H7 (cell line): ENCODE measurements around the gene MED6. TPM values are rescaled to one million over a fixed set of nuclear protein-coding genes. Genes with fewer than 3 reads are reported as not detected.

Source experiments
- DNase-seq: peaks from one replicate; pipeline ENCODE4 v3.0.0; 2012
- H3K27me3 ChIP-seq: 2 replicates; pipeline ENCODE4 v1.6.0; 2011; ENCODE audit warnings: mild to moderate bottlenecking, low read length; ENCODE audit not compliant: control insufficient read depth, insufficient read depth
- H3K36me3 ChIP-seq: replicated peaks from 2 replicates; pipeline ENCODE4 v1.5.1; 2011; ENCODE audit warnings: low read length; ENCODE audit not compliant: control insufficient read depth, insufficient read depth
- H3K4me3 ChIP-seq: 2 replicates; pipeline ENCODE4 v1.5.1; 2011; ENCODE audit warnings: low read depth, mild to moderate bottlenecking, control low read depth, low read length, moderate library complexity; ENCODE audit not compliant: insufficient read depth
- total RNA-seq: library from RNA; depleted of rRNA; stranded (reverse); fragments of >200 nt; shearing (Covaris generic); gene quantifications from 2 replicates; pipeline ENCODE4 v1.2.3, GENCODE V29; 2014; rRNA removed

MED6 gene
- total RNA-seq, 1 experiment from 2014 or later = 29.5 TPM

DNA sequence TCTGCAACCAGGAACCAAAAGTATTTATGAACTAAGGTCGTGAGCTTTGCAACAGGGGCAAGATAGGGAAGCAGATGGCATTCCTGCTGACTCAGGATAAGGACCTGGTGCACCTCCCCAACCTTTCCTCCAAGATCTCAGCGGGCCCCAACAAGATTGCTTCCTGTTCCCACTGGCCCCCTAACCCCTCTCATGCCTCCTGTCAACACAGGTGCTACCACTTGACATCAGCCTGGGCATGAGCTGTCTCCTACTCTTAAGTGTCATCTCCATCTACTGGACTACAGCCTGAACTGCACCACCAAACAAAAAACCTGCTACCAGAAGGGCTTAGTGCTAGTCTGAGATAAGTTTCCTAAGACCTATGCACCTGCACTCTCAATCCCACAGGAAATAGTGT lies 32.7 kb downstream of the MED6 start:
- H3K27me3 ChIP-seq = no peaks in the 10 kb centered on the region
- H3K4me3 ChIP-seq = no peak overlapping the region
- peaks cover 8% of the 10 kb centered on the region for H3K36me3 ChIP-seq
- peak; percentile 66 for DNase-seq

DNA sequence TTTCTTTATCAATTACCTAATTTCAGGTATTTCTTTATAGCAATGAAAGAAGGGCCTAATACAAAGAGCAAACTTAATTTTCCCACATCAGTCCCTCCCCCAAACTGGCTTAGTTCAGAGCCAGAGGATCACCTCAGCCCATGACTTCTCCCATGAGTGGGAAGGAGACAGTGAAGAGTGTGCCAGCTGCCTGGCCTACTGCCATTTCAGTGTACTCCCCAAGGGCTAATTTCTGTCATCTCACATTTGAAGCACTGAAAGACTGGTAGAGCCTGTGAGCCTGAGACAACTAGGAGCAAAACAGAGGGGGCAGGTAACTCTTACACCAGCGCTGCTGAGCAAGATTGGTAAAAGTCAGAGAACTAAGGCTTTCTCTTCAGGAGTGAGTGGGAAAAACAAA lies 36.6 kb downstream of the MED6 start:
- no peak overlapping the region for H3K4me3 ChIP-seq
- no peaks in the 10 kb centered on the region for H3K27me3 ChIP-seq
- peaks cover 8% of the 10 kb centered on the region for H3K36me3 ChIP-seq

DNA sequence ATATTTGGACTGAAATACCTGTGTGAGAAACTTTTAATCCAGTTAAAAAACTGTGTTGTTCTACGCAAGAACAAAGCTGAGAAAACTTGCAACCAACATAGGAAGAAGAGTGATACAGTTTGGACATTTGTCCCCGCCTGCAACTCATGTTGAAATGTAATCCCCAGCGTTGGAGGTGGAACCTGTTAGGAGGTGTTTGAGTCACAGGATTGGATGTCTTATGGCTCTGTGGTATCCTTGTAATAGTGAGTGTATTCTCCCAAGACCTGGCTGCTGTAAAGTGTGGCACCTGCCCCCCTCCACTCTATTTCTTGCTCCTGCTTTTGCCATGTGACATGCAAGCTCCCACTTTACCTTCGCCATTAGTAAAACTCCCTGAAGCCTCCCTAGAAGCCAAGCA lies 37.0 kb downstream of the MED6 start:
- no peak for DNase-seq
- H3K27me3 ChIP-seq = no peaks in the 10 kb centered on the region
- no peak overlapping the region for H3K4me3 ChIP-seq
- H3K36me3 ChIP-seq = peaks cover 8% of the 10 kb centered on the region

More for the DNA sequence above, 36.6 kb downstream of the MED6 start:
- no peak for DNase-seq

DNA sequence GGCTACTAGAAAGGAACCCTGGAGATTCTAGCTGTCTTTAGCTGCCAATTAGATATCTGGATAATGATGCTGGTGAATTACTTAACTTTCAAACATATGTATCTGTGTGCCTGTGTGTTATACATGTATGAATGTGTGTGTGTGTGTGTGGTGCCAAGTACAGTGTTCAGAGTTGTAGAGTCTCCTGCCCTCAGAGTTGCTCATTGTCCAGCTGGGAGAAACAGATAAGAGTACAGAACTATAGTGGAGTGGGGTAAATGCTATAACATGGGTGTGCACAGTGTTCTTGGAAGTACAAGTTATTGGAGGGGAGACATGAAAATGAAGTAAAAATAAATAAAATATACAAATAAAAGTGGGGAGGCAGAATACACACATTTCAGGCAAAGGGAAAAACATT lies 42.1 kb downstream of the MED6 start:
- no peak for DNase-seq
- no peak overlapping the region for H3K4me3 ChIP-seq
- H3K27me3 ChIP-seq = no peaks in the 10 kb centered on the region
- H3K36me3 ChIP-seq = no peaks in the 10 kb centered on the region; the same call in 1 of the 2 replicates

DNA sequence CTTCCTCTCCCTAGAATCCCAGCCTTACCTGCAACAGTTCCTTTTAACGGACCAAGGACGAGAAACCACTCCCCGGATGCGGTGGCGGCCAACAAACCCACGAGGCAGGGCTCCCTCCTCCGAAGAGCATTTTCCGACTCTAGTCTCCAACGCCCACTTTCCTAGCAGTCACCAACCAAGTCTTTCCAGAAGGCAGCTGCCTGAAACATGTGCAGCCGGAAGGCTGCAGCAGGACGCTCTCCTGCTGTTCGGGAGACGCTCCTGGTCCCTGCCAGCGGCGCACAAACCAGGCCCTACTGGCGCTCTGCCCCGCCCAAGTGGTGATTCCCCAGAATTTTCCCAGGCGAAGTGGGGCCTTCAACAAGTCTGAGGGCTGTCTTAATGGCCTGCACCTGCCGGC lies 44.6 kb downstream of the MED6 start:
- H3K36me3 ChIP-seq = no peaks in the 10 kb centered on the region
- no peak for DNase-seq
- peak overlapping the region; percentile 4; the same call in 1 of the 2 replicates for H3K4me3 ChIP-seq
- no peaks in the 10 kb centered on the region for H3K27me3 ChIP-seq

DNA sequence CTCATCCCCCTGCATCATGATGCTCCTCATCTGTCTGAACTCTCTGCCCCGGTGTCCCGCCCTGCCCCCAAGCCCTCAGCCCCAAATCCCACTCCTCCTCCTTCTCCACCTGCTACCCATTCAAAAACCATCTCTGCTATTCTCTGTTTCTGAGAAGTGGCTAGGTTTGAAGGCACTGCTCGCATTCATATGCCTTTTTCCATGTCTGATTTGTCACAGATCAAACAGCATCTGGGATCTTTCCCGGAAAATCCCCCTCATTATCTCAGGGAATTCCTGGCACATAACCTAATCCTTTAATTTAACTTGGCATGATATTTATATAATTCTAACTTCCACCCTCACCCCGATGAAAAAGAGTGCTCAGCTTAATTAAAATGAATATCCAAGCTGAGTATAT lies 62.4 kb downstream of the MED6 start:
- H3K27me3 ChIP-seq = no peaks in the 10 kb centered on the region
- no peak overlapping the region for H3K4me3 ChIP-seq
- H3K36me3 ChIP-seq = no peaks in the 10 kb centered on the region
- no peak for DNase-seq

DNA sequence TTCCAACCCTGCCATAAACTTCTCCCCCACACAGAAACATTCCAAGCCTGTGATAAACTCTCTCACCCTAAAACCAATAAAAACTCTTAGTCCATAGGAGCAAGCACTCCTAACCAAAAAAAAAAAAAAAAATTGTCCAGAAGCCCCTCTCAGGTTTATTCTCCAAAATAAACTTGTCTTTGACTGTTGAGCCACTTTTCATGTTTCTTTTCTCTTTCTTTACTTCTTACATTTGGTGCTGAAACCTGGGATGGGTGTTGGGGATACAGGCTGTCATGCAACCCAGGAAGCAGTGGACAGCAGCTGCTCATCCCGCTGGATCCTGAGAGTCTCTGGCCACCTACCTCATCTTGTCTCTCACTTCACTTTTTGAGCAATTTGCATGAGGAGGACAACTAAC lies 63.6 kb downstream of the MED6 start:
- no peaks in the 10 kb centered on the region for H3K36me3 ChIP-seq
- DNase-seq = no peak
- H3K4me3 ChIP-seq = no peak overlapping the region
- H3K27me3 ChIP-seq = no peaks in the 10 kb centered on the region

DNA sequence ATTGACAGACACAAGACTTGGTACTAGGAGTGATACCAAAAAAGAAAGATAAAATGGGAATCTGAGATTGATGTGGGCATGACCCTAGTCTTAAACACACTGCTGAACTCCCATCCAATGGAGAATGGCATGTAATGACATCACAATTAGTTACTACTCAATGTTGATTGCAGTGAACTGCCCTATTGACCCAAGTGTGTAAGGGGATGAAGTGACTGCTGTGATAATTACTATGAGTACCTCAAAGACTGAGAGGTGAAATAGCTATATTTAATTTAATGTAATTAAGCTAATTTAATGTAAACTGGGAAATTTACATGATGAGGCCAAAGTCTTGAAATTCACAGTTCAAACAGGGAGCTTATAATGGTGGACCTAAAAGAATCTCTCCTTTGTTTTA lies 65.6 kb downstream of the MED6 start, which contains the start of gene ADAM20:
Gene ADAM20 (minus strand): TSS at position 101 of the 400 bp plus-strand sequence. CDS start 10,247 bp downstream, outside the sequence.
- DNase-seq = no peak
- Histone ChIP-seq H3K36me3 (no peaks in the 10 kb centered on the region), H3K4me3 (no peak within 1 kb of the TSS), H3K27me3 (no peaks in the 10 kb centered on the region)

Other genes with a start within 250 kb of the MED6 start
- 33.9 and 34.0 TPM in 2 replicates for gene COX16, start 241.0 kb downstream of the MED6 start, total RNA-seq
- 14.5 and 16.8 TPM in 2 replicates for gene SYNJ2BP, start 183.6 kb downstream of the MED6 start, total RNA-seq
- gene ADAM21, start 148.5 kb downstream of the MED6 start, total RNA-seq = 0.03 TPM in 1 of 2 replicates, not detected in the other
- 0.10 and 0.59 TPM in 2 replicates for gene ADAM20, start 65.7 kb downstream of the MED6 start, total RNA-seq
- gene TTC9, start 41.3 kb upstream of the MED6 start, total RNA-seq = 12.1 and 14.9 TPM in 2 replicates
- 12.6 TPM in 2 replicates for gene MAP3K9, start 208.9 kb upstream of the MED6 start, total RNA-seq